Stimulated activated naive CD8-positive, alpha-beta T cell treated with anti-CD3 and anti-CD28 coated beads, Interleukin-15, Interleukin-2, amounts not matched to agents 100 ng/mL and 50 ng/mL, for 24 hours (primary cell): ENCODE measurements around the gene PLA2G4B.
A peak's percentile ranks its signal among the peaks of the same experiment; 100 is the strongest.

Source experiments
- H3K27ac Mint-ChIP-seq: one replicate; pipeline ENCODE4 v1.8.0; 2021; ENCODE audit warnings: mild to moderate bottlenecking, mixed read lengths
- H3K27me3 Mint-ChIP-seq: one replicate; pipeline ENCODE4 v1.8.0; 2021; ENCODE audit warnings: mixed read lengths
- H3K36me3 Mint-ChIP-seq: one replicate; pipeline ENCODE4 v1.8.0; 2021; ENCODE audit warnings: low read depth, mixed read lengths
- H3K4me1 Mint-ChIP-seq: one replicate; pipeline ENCODE4 v1.8.0; 2021; ENCODE audit warnings: low read depth, mixed read lengths
- H3K4me3 Mint-ChIP-seq: one replicate; pipeline ENCODE4 v1.8.0; 2021; ENCODE audit warnings: mild to moderate bottlenecking, mixed read lengths
- H3K9me3 Mint-ChIP-seq: one replicate; pipeline ENCODE4 v1.8.0; 2021; ENCODE audit warnings: mixed read lengths

PLA2G4B gene, protein sequence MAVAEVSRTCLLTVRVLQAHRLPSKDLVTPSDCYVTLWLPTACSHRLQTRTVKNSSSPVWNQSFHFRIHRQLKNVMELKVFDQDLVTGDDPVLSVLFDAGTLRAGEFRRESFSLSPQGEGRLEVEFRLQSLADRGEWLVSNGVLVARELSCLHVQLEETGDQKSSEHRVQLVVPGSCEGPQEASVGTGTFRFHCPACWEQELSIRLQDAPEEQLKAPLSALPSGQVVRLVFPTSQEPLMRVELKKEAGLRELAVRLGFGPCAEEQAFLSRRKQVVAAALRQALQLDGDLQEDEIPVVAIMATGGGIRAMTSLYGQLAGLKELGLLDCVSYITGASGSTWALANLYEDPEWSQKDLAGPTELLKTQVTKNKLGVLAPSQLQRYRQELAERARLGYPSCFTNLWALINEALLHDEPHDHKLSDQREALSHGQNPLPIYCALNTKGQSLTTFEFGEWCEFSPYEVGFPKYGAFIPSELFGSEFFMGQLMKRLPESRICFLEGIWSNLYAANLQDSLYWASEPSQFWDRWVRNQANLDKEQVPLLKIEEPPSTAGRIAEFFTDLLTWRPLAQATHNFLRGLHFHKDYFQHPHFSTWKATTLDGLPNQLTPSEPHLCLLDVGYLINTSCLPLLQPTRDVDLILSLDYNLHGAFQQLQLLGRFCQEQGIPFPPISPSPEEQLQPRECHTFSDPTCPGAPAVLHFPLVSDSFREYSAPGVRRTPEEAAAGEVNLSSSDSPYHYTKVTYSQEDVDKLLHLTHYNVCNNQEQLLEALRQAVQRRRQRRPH

DNA sequence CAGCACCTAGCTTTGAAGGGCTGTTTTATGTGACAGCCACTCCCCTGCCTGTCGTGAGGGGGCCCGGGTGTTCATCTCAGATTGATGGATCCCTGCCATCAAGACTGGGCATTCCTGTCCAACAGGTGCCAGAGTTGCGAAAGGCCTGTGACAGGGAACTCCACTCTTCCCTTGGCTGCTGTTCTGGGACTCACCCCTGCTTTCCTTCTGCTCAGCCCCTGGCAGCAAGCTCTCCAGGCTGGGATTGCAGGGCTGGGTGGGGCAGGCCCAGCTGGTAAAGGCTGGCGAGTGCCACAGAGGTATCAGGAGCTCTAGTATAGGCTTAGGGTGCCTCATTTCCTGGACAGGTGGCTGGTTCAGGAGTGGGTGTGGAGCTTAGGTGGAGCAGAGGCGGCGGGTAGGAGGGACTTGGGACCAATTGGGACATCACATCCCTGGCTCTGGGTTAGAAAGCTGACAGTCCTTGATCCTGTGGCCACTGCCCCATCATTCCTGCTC, at the start of gene PLA2G4B:
PLA2G4B (plus strand) TSS at position 448 of the 498 bp plus-strand sequence. CDS start 67 bp downstream, outside the sequence.
- Mint-ChIP-seq H3K9me3 (no peaks in the 10 kb centered on the region), H3K4me1 (no peaks in the 10 kb centered on the region), H3K4me3 (no peak within 1 kb of the TSS), H3K27ac (no peak within 1 kb of the TSS), H3K27me3 (no peaks in the 10 kb centered on the region), H3K36me3 (no peaks in the 10 kb centered on the region)

DNA sequence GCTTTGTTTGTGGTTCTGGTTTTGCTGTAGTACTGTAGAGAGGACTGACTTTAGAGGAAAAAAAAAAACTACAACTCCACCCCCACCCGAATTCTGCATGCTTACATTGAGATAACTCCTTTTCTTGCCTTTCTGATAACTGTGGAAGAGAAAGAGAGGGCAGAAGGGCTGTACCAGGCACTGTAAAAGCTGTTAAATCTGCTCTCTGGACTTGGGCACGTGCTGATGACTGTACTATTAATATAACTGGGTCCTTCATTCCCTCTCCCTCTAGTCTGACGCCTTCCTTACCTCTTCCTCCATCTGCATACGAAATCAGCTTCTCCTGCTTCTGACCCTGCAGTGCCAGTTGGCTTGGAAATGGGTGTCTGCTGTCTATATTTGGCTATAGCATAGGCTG, 49.4 kb upstream of the PLA2G4B start:
- Mint-ChIP-seq H3K36me3 (no peaks in the 10 kb centered on the region), H3K4me3 (no peak overlapping the region), H3K4me1 (peaks cover 40% of the 10 kb centered on the region), H3K9me3 (no peaks in the 10 kb centered on the region), H3K27ac (no peak overlapping the region), H3K27me3 (no peaks in the 10 kb centered on the region)

DNA sequence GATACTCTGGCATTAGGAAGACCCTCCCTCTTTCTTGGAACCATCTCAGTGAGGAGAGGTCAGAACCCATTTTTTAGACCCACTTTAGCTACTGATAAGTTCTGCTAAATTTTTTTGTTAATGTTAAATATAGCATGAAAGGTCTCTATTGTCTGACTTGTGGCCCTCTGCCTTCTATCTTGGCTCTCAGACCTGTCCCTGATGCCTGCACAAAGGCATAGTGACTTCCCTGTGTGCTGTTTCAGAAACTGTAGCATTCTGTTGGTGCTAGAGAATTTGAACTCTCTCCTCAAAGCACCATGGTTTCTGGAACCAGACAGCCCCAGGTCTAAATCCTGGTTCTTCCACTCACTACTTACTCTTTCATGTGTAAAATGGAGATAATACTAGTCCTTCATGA, 49.0 kb upstream of the PLA2G4B start:
- Mint-ChIP-seq H3K4me3 (no peak overlapping the region), H3K27me3 (no peaks in the 10 kb centered on the region), H3K9me3 (no peaks in the 10 kb centered on the region), H3K27ac (no peak overlapping the region), H3K4me1 (peaks cover 40% of the 10 kb centered on the region), H3K36me3 (no peaks in the 10 kb centered on the region)

DNA sequence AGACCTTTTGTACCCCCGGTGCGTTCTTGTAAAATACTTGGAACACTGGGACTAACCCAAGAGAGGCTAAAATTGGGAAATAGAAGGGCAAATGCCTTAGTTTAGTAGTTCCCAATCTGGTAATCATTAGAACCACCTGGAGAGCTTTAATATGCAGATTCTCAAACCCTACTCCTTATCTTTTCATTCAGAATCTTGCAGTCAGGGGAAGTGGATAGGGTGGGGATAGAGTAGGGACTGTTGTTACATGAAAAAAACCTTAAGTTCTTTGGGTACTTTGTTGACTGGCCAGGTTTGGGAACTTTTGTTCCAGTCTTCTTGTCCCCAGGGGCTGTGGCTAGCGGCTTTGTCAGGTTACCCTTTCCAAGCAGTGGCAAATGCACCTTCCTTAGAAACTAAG, 48.5 kb upstream of the PLA2G4B start:
- Mint-ChIP-seq H3K4me1 (peaks cover 42% of the 10 kb centered on the region), H3K36me3 (no peaks in the 10 kb centered on the region), H3K9me3 (no peaks in the 10 kb centered on the region), H3K4me3 (no peak overlapping the region), H3K27ac (no peak overlapping the region), H3K27me3 (no peaks in the 10 kb centered on the region)

DNA sequence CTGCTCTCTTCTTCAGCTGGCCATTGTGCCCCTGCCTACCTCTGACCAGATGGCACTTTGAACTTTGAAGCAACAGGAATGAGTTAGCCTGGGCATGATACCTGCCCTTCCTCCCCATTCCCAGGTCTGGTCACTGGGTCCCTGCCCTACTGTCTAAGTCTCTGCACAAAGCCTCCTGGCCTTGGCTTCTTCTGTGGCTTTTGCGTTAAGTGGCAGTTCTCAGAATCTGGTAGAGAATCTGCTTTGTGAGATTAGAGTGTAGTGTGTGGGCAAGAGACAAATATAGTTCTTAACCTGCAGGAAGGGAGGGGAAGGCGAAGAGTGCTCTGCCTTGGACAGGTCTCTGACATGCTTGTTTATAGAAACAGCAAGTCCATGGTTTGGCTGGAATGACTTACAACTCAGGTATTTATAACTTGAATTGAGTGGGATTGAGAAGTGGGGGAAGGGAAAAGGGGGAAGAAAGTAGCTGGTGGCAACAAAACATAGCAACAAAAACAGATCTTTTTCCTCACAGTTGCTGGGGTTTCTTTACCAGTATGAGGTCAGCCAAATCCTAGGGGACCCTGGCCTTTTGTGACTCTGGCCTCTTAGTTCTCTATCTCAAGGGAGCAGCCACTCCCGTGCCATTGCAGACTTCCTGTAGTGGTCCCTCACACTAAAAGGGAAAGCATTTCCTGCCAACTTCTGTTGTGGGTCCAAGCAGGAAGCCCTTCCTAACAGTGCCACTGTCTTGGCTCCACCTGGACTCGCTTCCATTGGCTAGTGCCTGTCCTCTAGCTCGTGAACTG, 47.7 kb upstream of the PLA2G4B start:
- Mint-ChIP-seq H3K27ac (peak overlapping the region; percentile 75), H3K36me3 (no peaks in the 10 kb centered on the region), H3K27me3 (no peaks in the 10 kb centered on the region), H3K4me1 (peaks cover 48% of the 10 kb centered on the region), H3K4me3 (no peak overlapping the region), H3K9me3 (no peaks in the 10 kb centered on the region)

DNA sequence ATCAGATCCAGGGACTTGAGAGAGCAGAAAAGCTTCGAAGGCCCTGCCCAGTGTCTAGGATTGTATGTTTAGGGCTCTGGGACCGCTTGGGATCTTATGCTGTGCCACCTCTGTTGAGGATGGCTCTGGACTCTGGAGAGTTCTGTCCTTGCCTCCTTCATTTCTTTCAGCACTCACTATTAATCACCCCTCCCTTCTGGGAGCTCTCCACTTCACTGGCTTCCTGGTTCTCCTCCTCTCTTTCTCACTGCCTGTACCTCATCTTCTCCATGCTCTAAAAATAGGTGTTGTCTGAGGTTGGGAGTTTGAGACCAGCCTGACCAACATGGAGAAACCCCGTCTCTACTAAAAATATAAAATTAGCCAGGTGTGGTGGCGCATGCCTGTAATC, 47.1 kb upstream of the PLA2G4B start:
- Mint-ChIP-seq H3K9me3 (no peaks in the 10 kb centered on the region), H3K27me3 (no peaks in the 10 kb centered on the region), H3K36me3 (no peaks in the 10 kb centered on the region), H3K4me1 (peaks cover 53% of the 10 kb centered on the region), H3K4me3 (no peak overlapping the region), H3K27ac (peak overlapping the region; percentile 41)

DNA sequence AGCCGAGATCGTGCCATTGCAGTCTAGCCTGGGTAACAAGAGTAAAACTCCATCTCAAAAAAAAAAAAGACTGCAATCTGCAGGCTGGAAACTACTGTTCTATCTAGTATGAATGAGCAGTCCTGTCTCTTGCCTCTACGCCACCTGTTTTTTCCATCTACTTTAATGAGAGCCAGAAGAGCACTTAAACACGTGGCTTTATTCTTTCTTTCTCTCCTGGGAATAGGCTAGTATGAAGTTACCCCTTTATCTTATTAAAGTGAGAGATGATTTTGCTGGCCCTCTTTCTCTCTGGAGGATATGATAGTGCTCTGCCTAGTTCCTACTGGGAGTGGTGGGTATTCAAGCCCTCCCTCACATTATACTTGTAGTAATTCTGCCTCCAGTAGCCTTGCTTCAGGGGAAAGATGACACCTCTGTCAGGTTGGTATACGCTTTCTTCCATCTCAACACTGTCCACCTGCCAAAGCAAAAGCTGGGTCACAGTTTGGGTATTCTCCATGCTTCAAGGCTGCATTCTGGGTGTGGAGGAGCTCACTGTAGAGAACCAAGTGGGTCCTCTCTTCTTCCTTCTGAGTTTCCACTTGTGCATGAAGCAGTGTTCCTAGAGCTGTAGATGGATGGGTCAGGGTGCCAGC, 46.5 kb upstream of the PLA2G4B start:
- Mint-ChIP-seq H3K27me3 (no peaks in the 10 kb centered on the region), H3K4me3 (no peak overlapping the region), H3K4me1 (peaks cover 57% of the 10 kb centered on the region), H3K27ac (no peak overlapping the region), H3K9me3 (no peaks in the 10 kb centered on the region), H3K36me3 (no peaks in the 10 kb centered on the region)

DNA sequence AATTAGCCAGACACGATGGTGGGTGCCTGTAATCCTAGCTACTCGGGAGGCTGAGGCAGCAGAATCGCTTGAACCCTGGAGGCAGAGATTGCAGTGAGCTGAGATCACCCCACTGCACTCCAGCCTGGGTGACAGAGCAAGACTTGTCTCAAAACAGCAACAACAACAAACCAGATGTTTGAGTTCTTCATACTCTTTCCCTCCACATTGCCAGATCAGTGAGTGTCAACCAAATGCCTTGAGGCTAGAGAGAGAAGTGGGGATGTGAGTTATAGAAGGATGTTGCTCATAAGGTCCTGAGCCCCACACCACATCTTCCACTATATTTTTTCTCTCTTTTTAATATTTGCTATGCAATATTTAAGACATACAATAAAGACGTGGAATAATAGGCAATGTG, 44.6 kb upstream of the PLA2G4B start:
- no peak overlapping the region for H3K4me3 Mint-ChIP-seq
- peaks cover 62% of the 10 kb centered on the region for H3K4me1 Mint-ChIP-seq
- H3K9me3 Mint-ChIP-seq: no peaks in the 10 kb centered on the region
- no peaks in the 10 kb centered on the region for H3K36me3 Mint-ChIP-seq
- no peaks in the 10 kb centered on the region for H3K27me3 Mint-ChIP-seq
- no peak overlapping the region for H3K27ac Mint-ChIP-seq

DNA sequence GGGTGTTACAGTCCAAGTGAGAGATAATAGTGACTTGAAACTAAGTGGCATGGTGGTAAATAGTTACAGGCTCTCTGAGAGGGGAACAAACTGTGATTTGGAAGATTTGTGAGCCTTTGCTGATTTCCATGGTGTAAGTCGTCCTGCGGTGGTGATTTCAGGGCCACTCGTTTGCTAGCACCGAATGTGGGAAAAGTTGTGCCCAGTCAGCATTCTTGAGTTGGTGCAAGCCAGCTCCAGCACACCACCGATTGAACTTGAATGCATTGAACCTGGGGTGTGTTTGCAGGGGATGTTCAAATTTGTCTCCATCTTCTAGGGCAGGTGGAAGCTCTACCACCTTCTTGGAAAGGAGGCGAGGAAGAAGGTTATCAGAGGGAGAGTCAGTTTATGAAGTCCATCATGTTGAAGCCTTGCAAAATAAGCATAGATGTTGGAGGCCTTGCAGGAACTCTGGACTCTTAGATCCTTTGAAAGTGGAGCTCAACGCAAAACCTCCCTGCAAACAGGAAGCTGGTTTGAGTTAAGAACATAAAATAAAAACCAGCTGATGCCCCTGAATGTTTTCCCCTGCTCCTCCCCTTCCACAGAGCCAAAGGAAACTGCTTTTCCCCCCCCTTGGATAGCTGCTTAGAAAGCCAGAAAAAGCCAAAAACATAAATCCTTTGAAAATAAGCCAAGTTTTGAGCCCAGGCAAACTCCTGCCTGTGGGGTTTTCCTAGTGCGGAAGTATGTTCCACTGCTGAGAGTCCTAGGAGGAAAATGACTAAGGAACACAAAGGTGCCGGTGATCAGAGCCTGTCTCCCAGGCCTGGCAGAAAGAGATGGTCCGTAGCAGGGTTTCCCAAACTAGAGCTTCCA, 42.4 kb upstream of the PLA2G4B start:
- Mint-ChIP-seq H3K4me1 (peaks cover 48% of the 10 kb centered on the region), H3K9me3 (no peaks in the 10 kb centered on the region), H3K27me3 (no peaks in the 10 kb centered on the region), H3K4me3 (no peak overlapping the region), H3K27ac (no peak overlapping the region), H3K36me3 (peaks cover 13% of the 10 kb centered on the region)

DNA sequence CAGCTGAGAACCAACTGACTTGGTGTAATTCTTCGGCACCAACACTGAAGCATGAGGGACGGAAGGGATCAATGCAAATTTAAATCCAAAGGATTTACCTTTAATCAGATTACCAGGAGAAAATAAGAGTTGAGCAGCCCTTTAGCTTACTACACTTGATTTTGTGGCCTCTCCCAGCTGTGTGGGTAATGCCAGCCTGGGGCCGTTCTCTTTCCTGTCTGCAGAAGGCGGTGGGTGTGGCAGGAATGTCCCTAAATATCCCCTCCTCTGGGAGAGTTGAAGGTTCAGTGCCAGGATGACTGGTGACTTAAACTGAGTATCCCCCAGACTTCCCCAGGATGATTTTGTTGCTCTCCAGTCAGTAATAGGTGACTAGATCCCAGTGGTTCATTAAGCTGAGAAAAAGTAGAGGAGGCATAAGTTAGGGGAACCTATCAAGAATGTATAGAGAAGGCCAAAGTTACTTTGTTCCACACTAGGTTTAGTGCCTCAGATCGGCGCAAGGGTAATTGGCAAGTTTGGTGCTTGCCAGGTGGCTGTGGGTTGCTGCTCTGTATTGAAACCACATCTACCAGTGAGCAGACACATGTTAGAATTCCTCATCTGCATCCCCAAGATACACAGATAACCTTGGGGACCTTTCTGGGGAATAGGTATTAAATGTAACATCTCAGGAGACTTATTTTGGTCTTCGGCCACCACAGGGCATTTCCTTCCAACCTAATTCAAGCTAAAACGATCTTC, 41.3 kb upstream of the PLA2G4B start:
- no peaks in the 10 kb centered on the region for H3K9me3 Mint-ChIP-seq
- peaks cover 14% of the 10 kb centered on the region for H3K36me3 Mint-ChIP-seq
- peaks cover 39% of the 10 kb centered on the region for H3K4me1 Mint-ChIP-seq
- H3K27me3 Mint-ChIP-seq: no peaks in the 10 kb centered on the region
- H3K27ac Mint-ChIP-seq: peak overlapping the region; percentile 26
- no peak overlapping the region for H3K4me3 Mint-ChIP-seq

DNA sequence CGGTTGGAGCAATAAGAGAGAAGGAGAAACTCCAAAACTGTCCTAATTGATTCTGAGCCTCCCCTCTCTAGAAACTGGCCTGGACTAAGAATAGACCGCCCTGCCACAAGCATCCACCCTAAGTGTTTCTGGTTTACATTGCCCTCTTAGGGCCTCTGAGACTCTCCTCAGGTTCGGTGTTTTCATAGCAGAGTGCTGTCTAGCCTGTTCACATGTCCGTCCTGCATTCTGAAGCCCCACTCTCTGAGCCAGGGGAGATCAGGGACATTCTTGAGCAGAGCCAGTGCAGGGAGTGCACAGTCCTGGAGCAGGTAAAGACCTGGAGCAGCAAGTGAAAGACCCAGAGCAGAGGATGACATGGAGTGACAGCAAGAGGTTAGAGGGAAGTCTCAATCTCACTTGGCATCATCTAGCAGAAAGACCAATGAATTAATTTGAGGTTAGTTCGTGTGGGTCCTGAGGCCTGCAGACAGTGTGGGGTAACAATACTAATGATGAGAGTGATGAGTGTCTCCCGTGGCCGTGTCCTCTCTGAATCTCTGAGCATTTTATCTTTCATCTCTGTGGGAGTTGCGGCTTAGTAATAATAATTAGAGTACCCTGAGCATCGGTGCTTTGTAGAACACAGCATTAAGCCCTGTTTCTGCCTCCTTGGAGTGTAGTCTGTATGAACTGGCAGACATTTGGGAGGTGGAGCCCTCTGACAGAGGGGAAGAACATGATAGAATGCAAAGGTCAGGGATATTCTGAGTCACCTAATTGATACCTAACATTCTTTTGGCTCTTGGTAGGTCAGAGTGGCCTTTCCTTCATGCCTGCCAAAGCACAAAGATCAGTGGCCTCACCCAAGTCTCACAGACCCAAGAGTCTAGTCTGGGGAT, 39.8 kb upstream of the PLA2G4B start:
- Mint-ChIP-seq H3K4me3 (no peak overlapping the region), H3K27me3 (no peaks in the 10 kb centered on the region), H3K36me3 (peaks cover 14% of the 10 kb centered on the region), H3K9me3 (no peaks in the 10 kb centered on the region), H3K4me1 (peaks cover 39% of the 10 kb centered on the region), H3K27ac (peak overlapping the region; percentile 56)

DNA sequence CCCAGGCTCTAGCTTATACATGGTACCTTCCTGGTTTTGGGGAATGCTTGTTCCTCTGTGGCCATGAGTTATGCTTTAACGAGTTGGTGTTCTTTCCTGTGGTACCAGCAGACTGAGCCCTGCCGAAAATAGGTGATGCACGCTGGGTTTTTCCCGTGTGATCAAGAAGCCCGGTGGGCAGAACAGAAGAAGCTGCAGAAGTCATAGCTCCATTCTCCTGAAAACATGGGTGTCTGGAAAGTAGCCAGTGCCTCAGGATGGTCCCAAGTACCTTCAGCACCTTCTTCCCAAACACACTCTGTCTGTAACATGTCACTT, 39.2 kb upstream of the PLA2G4B start:
- H3K27me3 Mint-ChIP-seq: no peaks in the 10 kb centered on the region
- H3K27ac Mint-ChIP-seq: no peak overlapping the region
- peaks cover 39% of the 10 kb centered on the region for H3K4me1 Mint-ChIP-seq
- peaks cover 14% of the 10 kb centered on the region for H3K36me3 Mint-ChIP-seq
- no peak overlapping the region for H3K4me3 Mint-ChIP-seq
- no peaks in the 10 kb centered on the region for H3K9me3 Mint-ChIP-seq

DNA sequence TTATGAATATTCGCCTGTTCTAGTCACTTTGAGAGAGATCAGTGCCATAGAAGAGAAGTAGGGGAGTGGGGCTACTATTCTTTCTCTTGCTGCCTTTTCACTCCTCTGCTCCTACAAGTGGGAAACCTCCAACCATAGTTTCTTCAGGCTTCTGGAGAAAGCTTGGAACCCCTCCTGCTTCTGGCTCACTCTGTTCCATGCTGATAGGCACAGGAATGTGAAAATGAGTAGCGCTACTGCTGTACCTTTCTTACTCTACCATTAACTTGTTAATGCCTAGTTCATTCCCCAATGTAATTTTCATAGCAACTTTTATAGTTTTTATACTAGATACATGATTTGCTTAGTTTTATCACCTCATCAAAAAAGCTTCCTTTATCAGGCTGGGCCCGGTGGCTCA, 37.5 kb upstream of the PLA2G4B start:
- Mint-ChIP-seq H3K9me3 (no peaks in the 10 kb centered on the region), H3K4me3 (no peak overlapping the region), H3K4me1 (peaks cover 35% of the 10 kb centered on the region), H3K27ac (no peak overlapping the region), H3K36me3 (peaks cover 14% of the 10 kb centered on the region), H3K27me3 (no peaks in the 10 kb centered on the region)
